Left ventricle myocardium inferior (tissue), 1 donor: ENCODE measurements around the gene C19orf25. TPM values are rescaled to one million over a fixed set of nuclear protein-coding genes. Genes with fewer than 3 reads are reported as not detected.

Source experiments
- DNase-seq: peaks from one replicate; pipeline ENCODE4 v3.0.0-alpha.2; 2020
- H3K27ac ChIP-seq: fragments of 200-600 bp; replicated peaks from 2 replicates; pipeline ENCODE4 v1.8.0; 2021
- H3K27me3 ChIP-seq: fragments of 200-600 bp; 2 replicates; pipeline ENCODE4 v1.8.0; 2021; ENCODE audit warnings: low read depth
- H3K36me3 ChIP-seq: fragments of 200-600 bp; 2 replicates; pipeline ENCODE4 v1.8.0; 2021
- H3K4me1 ChIP-seq: fragments of 200-600 bp; 2 replicates; pipeline ENCODE4 v1.8.0; 2021
- H3K4me3 ChIP-seq: fragments of 200-600 bp; 2 replicates; pipeline ENCODE4 v1.8.0; 2021; ENCODE audit warnings: mild to moderate bottlenecking, moderate library complexity
- H3K9me3 ChIP-seq: fragments of 200-600 bp; replicated peaks from 2 replicates; pipeline ENCODE4 v1.8.0; 2021
- CTCF ChIP-seq: fragments of 200-600 bp; IDR thresholded peaks from 2 replicates; pipeline ENCODE4 v1.8.0; 2021; ENCODE audit warnings: antibody characterized with exemption, mild to moderate bottlenecking, borderline replicate concordance
- intact Hi-C: fragments of 100-400 bp; cut with micrococcal nuclease; formaldehyde crosslinking; loops from one replicate; pipeline ENCODE4 v1.11.0; 2022
- total RNA-seq: library from RNA; stranded (reverse); fragmentation: NEBNext Ultra II Directional; extraction: Animal tissue kit (Norgen Biotek cat#: 25700); gene quantifications from one replicate; pipeline ENCODE4 v1.2.1, GENCODE V29; 2021
- donor health status: DM: no; HTN: yes; CAD: no; lungs with severe emphysema.

Gene C19orf25
- total RNA-seq, 1 donor from 2014 or later: 16.1 TPM

- peak; percentile 51 for DNase-seq
- H3K4me1 ChIP-seq: peaks cover 82% of the 10 kb centered on the region
- peak overlapping the region; percentile 75 for H3K4me3 ChIP-seq
- H3K27me3 ChIP-seq: peaks cover 73% of the 10 kb centered on the region
- intact Hi-C loops: no loop called here
- TF ChIP-seq CTCF: no peak
- peak overlapping the region; percentile 38 for H3K27ac ChIP-seq
- H3K36me3 ChIP-seq: no peaks in the 10 kb centered on the region
- no peaks in the 10 kb centered on the region for H3K9me3 ChIP-seq
Measured at GRCh38 chr19:1470305-1471009, 8.6 kb downstream of the C19orf25 start.

GRCh38 chr19:1470055-1470304, 9.0 kb downstream of the C19orf25 start:
- H3K27ac ChIP-seq: peak overlapping the region; percentile 38
- peaks cover 78% of the 10 kb centered on the region for H3K27me3 ChIP-seq
- H3K4me3 ChIP-seq: peak overlapping the region; percentile 75
- H3K4me1 ChIP-seq: peaks cover 86% of the 10 kb centered on the region
- intact Hi-C loops: no loop called here
- H3K9me3 ChIP-seq: no peaks in the 10 kb centered on the region
- no peak for DNase-seq
- TF ChIP-seq CTCF: no peak
- no peaks in the 10 kb centered on the region for H3K36me3 ChIP-seq

GRCh38 chr19:1469255-1470054, 9.6 kb downstream of the C19orf25 start:
- H3K9me3 ChIP-seq: no peaks in the 10 kb centered on the region
- DNase-seq: no peak
- intact Hi-C loops: no loop called here
- H3K36me3 ChIP-seq: no peaks in the 10 kb centered on the region
- H3K4me3 ChIP-seq: peak overlapping the region; percentile 75
- peaks cover 82% of the 10 kb centered on the region for H3K27me3 ChIP-seq
- TF ChIP-seq CTCF: no peak
- H3K4me1 ChIP-seq: peaks cover 82% of the 10 kb centered on the region
- peak overlapping the region; percentile 38 for H3K27ac ChIP-seq

DNA sequence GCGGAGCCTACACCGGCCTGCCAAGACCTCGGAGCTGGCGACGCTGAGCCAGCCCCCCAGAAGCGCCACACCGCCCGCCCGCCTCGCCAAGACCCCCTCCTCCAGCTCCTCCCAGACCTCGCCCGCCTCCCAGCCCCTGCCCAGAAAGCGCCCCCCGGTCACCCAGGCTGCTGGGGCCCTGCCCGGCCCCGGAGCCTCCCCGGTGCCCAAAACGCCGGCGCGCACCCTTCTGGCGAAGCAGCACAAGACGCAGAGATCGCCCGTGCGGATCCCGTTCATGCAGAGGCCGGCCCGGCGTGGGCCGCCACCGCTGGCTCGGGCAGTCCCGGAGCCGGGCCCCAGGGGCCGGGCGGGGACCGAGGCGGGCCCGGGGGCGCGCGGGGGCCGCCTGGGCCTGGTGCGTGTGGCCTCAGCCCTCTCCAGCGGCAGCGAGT, 10.2 kb downstream of the C19orf25 start:
- DNase-seq: no peak
- Histone ChIP-seq H3K27ac (no peak overlapping the region), H3K4me1 (peaks cover 76% of the 10 kb centered on the region), H3K27me3 (peaks cover 88% of the 10 kb centered on the region), H3K36me3 (no peaks in the 10 kb centered on the region), H3K9me3 (no peaks in the 10 kb centered on the region), H3K4me3 (peak overlapping the region; percentile 75)
- TF ChIP-seq CTCF: no peak
- intact Hi-C loops: no loop called here

GRCh38 chr19:1468274-1468820, 10.7 kb downstream of the C19orf25 start:
- DNase-seq: no peak
- H3K36me3 ChIP-seq: no peaks in the 10 kb centered on the region
- H3K27me3 ChIP-seq: peaks cover 91% of the 10 kb centered on the region
- no peak for TF ChIP-seq CTCF
- no peaks in the 10 kb centered on the region for H3K9me3 ChIP-seq
- intact Hi-C loops: no loop called here
- H3K4me3 ChIP-seq: peak overlapping the region; percentile 75
- H3K4me1 ChIP-seq: peaks cover 71% of the 10 kb centered on the region
- H3K27ac ChIP-seq: no peak overlapping the region
